Adrenal gland (tissue), 12 donors: ENCODE data around the gene EVA1C. TPM values are rescaled to one million over a fixed set of nuclear protein-coding genes. Genes with fewer than 3 reads are reported as not detected.
A peak's percentile ranks its signal among the peaks of the same experiment; 100 is the strongest.

Source experiments
- DNase-seq, 7 donors: peaks; one replicate each; pipeline ENCODE4 v3.0.0-alpha.2; 2019 to 2020
- H3K27ac ChIP-seq, 5 donors: fragments of 200-600 bp; sonication (generic) in 4 of 5; 1 replicate in 3 of 5; 2 replicates in 2 of 5; pipeline versions ENCODE4 v1.5.1 to v1.8.0; 2016 to 2020; ENCODE audit warnings: mild to moderate bottlenecking in 1 of 5
- H3K27me3 ChIP-seq: fragments of 200-600 bp; 2 replicates; pipeline ENCODE4 v1.8.0; 2021
- H3K36me3 ChIP-seq, 2 donors: fragments of 200-600 bp; replicated peaks in 1 of 2; 1 replicate in 1 of 2; 2 replicates in 1 of 2; pipeline versions ENCODE4 v1.5.1 to v1.8.0; 2018 to 2022
- H3K4me1 ChIP-seq, 2 donors: fragments of 200-600 bp; replicated peaks in 1 of 2; 1 replicate in 1 of 2; 2 replicates in 1 of 2; pipeline versions ENCODE4 v1.5.1 to v1.8.0; 2018 to 2021
- H3K4me3 ChIP-seq, 4 donors: fragments of 200-600 bp; sonication (generic) in 3 of 4; one replicate each; pipeline ENCODE4 v1.5.1; 2016 to 2018
- H3K9me3 ChIP-seq, 3 donors: fragments of 200-600 bp; sonication (generic) in 1 of 3; replicated peaks in 1 of 3; 1 replicate in 2 of 3; 2 replicates in 1 of 3; pipeline versions ENCODE4 v1.5.1 to v1.8.0; 2016 to 2021
- POLR2A ChIP-seq, 2 donors: fragments of 450-650 bp; IDR thresholded peaks; one replicate each; pipeline ENCODE4 v1.6.1; 2017; ENCODE audit warnings: antibody characterized with exemption in 2 of 2, mild to moderate bottlenecking in 2 of 2, moderate library complexity in 1 of 2
- WGBS, 4 donors: extraction: QIAGEN DNeasy Blood & Tissue Kit in 2 of 4; methylation state at CpG; one replicate each; pipeline versions ENCODE4 v1.1.5 to v1.1.7; 2013 to 2017; 5-methylcytosine and 5-hydroxymethylcytosine counted together
- intact Hi-C, 2 donors: fragments of 100-400 bp; cut with DNase I; formaldehyde crosslinking; loops; one replicate each; pipeline versions ENCODE4 v1.14.1 to v1.15.0; 2022 to 2023
- polyA plus RNA-seq, 3 donors: library from polyadenylated mRNA; stranded (reverse); fragments of 200-250 nt in 2 of 3; fragments of 350-450 nt in 1 of 3; fragmentation: Illumina TruSeq in 1 of 3; extraction: RNeasy Lipid Tissue Mini Kit (QIAGEN cat#74804) in 1 of 3; gene quantifications; one replicate each; pipeline ENCODE4 v1.2.3, GENCODE V29; 2013 to 2014
- total RNA-seq, 9 donors: library from RNA; depleted of rRNA in 4 of 9; stranded (reverse); fragments of >200 nt in 4 of 9; fragments of 120-200 nt in 1 of 9; fragmentation: NEBNext Ultra II Directional in 1 of 9; extraction: Animal tissue kit (Norgen Biotek cat#: 25700) in 1 of 9; gene quantifications; one replicate each; pipeline versions ENCODE4 v1.1.0 to v1.2.4, GENCODE V29; 2013 to 2023
- TF ChIP-seq, protein P1 (sequence below), 6 experiments: fragments of 450-650 bp in 4 of 6; fragments of 200-600 bp in 2 of 6; sonication (generic) in 1 of 6; IDR thresholded peaks; 1 replicate in 5 of 6; 2 replicates in 1 of 6; pipeline versions ENCODE4 v1.5.1 to v1.8.0; 2016 to 2021; ENCODE audit warnings: antibody characterized with exemption in 6 of 6, mild to moderate bottlenecking in 2 of 6, moderate library complexity in 1 of 6
- donor health status: healthy with polysubstance abuse.
- donor health status: Bipolar disorder and iron deficiency.
- donor health status: DM: yes; HTN: yes; CAD: no.
- donor health status: DM: no; HTN: no; CAD: no.
- donor health status: DM: no; HTN: no; CAD: no.
- donor health status: DM: yes; HTN: yes; CAD: no.

The EVA1C gene
- total and polyA plus RNA-seq, 12 donors: 0.94 to 33.2 (median 12.1) TPM

DNA sequence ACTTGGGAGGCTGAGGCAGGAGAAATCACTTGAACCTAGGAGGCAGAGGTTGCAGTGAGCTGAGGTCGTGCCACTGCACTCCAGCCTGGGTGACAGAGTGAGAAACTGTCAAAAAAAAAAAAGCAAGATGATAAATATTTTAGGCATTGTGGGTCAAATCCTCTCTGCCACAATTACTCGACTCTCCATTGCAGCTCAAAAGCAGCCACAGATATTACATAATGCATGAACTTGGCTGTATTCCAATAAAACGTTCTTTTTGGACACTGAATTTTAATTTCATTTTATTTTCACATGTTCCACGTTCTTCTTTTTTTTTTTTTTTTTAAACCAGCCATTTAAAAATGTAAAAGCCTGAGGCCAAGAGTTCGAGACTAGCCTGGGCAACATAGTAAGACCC is 103.4 kb downstream of the EVA1C start:
- H3K27ac ChIP-seq: no peak overlapping the region
- WGBS, 4 donors: 16 to 30% (median 26%) methylated on average over 5 of the region's 5 CpGs
- intact Hi-C loops: no loop called here

DNA sequence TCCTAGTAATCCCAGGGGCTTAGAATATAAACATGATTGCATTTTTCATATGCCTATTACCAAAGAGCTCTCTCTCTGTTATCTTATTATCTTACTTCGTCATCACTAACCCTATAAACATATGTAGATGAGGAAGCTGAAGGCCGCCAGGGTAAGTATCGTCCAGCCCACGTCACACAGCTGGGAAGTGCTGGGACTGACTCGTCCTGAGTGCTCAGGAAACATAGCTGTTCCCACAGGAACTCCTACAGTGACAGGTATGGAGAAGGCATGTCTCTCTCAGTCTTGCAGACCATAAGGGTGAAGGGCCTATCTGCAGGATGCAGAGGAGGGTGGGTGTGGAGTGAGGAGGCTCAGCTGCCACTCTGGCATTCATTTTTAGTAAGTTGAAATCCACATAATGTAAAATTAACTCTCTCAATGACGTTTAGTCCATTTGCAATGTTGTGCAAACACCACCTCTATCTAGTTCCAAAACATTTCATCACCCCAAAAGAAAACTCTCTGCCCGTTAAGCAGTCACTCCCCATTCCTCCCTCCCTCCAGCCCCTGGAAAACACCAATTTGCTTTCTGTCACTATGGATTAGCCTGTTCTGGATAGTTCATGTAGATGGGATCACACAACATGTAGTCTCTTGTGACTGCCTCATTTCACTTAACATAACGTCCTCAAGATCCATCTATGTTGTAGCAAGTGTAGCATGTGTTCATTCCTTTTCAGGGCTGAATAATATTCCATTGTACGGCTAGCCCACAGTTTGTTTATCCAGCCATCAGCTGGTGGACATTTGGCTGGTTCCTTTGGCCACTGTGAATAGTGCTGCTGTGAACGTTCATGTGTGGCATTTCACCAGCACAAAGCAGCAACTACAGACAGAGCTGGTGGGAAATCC is 104.5 kb downstream of the EVA1C start:
- Histone ChIP-seq H3K27ac (no peak overlapping the region), H3K27me3 (no peaks in the 10 kb centered on the region), H3K36me3 (no peaks in the 10 kb centered on the region), H3K4me3 (no peak overlapping the region), H3K4me1 (peaks cover 0 to 14% of the 10 kb centered on the region in 2 donors), H3K9me3 (no peaks in the 10 kb centered on the region)
- 47 to 63% (median 54%) methylated on average over 10 of the region's 10 CpGs for WGBS, 4 donors
- intact Hi-C loops: no loop called here
- TF ChIP-seq POLR2A (IDR thresholded peaks at IDR 0.05): no peak
- TF ChIP-seq, protein P1, sequence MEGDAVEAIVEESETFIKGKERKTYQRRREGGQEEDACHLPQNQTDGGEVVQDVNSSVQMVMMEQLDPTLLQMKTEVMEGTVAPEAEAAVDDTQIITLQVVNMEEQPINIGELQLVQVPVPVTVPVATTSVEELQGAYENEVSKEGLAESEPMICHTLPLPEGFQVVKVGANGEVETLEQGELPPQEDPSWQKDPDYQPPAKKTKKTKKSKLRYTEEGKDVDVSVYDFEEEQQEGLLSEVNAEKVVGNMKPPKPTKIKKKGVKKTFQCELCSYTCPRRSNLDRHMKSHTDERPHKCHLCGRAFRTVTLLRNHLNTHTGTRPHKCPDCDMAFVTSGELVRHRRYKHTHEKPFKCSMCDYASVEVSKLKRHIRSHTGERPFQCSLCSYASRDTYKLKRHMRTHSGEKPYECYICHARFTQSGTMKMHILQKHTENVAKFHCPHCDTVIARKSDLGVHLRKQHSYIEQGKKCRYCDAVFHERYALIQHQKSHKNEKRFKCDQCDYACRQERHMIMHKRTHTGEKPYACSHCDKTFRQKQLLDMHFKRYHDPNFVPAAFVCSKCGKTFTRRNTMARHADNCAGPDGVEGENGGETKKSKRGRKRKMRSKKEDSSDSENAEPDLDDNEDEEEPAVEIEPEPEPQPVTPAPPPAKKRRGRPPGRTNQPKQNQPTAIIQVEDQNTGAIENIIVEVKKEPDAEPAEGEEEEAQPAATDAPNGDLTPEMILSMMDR (IDR thresholded peaks at IDR 0.05): no peak
- DNase-seq: peak in 3 of 7 donors; percentile 43 to 52 (median 51)

More for the DNA sequence above, 103.4 kb downstream of the EVA1C start:
- peaks cover 0 to 8% of the 10 kb centered on the region in 2 donors for H3K4me1 ChIP-seq
- H3K4me3 ChIP-seq: no peak overlapping the region
- no peaks in the 10 kb centered on the region for H3K27me3 ChIP-seq
- H3K9me3 ChIP-seq: no peaks in the 10 kb centered on the region
- DNase-seq: no peak
- H3K36me3 ChIP-seq: no peaks in the 10 kb centered on the region
- TF ChIP-seq POLR2A (IDR thresholded peaks at IDR 0.05): no peak
- TF ChIP-seq, protein P1 (IDR thresholded peaks at IDR 0.05): no peak

DNA sequence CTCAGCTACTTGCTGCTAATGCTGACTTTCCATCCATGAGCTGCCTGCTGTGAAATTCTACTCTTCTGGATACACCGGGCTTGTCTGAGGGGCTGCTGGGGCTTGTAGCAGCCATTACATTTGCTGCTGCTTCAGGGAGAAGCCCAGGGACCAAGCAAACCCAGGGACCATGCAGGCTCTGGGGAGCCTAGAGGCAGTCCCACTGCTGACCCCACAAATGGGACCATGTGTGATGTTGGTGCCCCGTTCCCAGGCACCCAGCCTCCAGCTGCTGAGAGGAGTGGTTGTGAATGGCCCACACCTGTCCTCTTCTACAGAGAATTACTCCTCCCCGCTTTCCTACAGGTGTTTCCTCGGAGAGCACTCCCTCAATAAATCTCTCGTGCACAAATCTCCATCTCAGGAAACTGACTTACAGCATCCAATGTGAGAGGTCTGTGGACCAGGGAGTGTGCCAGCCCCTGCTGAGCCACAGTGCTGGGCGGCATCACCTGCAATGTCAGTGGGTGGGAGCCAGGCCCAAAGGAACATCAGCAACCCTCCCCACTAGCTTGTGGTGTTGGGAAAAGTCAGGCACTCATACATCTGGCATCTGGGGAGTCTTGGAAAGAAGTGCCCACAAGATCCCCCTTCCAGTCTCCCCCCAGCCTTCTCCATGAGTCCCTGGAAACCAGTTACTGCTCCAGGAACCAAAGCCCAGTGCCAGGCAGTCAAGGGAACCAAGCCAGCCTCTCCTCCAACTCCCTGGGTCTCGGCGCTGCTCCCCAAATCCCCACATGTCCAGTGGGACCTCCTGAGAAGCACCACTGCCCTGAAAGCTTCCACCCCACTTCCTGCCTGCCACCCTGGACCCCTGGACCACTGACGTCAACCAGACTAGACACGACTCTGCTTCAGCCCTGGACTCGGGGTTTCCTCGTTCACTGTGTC is 107.7 kb downstream of the EVA1C start:
- intact Hi-C loops: no loop called here
- Histone ChIP-seq H3K36me3 (no peaks in the 10 kb centered on the region), H3K4me1 (peaks cover 0 to 20% of the 10 kb centered on the region in 2 donors), H3K27ac (peak overlapping the region in 3 of 5 donors; percentile 26 to 87 (median 58)), H3K9me3 (no peaks in the 10 kb centered on the region), H3K27me3 (no peaks in the 10 kb centered on the region), H3K4me3 (no peak overlapping the region)
- 76 to 89% (median 84%) methylated on average over 8 to 12 of the region's 12 CpGs for WGBS, 4 donors
- TF ChIP-seq, protein P1 (IDR thresholded peaks at IDR 0.05): no peak
- no peak for TF ChIP-seq POLR2A (IDR thresholded peaks at IDR 0.05)
- DNase-seq: peak in 1 of 7 donors; percentile 45
